HG03342 (cell line): ENCODE measurements around the gene RTKN.
"Not testable (repeated sequence)": the region's sequence is repeated elsewhere in the genome, so short reads cannot be mapped to it uniquely, and the experiment has no call there.

Experiments used
- ATAC-seq: cut with Tn5 transposase; IDR thresholded peaks from one replicate; pipeline ENCODE4 v1.9.1; 2021; ENCODE audit warnings: mild to moderate bottlenecking, moderate library complexity; ENCODE audit not compliant: unreplicated experiment

RTKN gene, protein sequence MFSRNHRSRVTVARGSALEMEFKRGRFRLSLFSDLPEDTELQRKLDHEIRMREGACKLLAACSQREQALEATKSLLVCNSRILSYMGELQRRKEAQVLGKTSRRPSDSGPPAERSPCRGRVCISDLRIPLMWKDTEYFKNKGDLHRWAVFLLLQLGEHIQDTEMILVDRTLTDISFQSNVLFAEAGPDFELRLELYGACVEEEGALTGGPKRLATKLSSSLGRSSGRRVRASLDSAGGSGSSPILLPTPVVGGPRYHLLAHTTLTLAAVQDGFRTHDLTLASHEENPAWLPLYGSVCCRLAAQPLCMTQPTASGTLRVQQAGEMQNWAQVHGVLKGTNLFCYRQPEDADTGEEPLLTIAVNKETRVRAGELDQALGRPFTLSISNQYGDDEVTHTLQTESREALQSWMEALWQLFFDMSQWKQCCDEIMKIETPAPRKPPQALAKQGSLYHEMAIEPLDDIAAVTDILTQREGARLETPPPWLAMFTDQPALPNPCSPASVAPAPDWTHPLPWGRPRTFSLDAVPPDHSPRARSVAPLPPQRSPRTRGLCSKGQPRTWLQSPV

DNA sequence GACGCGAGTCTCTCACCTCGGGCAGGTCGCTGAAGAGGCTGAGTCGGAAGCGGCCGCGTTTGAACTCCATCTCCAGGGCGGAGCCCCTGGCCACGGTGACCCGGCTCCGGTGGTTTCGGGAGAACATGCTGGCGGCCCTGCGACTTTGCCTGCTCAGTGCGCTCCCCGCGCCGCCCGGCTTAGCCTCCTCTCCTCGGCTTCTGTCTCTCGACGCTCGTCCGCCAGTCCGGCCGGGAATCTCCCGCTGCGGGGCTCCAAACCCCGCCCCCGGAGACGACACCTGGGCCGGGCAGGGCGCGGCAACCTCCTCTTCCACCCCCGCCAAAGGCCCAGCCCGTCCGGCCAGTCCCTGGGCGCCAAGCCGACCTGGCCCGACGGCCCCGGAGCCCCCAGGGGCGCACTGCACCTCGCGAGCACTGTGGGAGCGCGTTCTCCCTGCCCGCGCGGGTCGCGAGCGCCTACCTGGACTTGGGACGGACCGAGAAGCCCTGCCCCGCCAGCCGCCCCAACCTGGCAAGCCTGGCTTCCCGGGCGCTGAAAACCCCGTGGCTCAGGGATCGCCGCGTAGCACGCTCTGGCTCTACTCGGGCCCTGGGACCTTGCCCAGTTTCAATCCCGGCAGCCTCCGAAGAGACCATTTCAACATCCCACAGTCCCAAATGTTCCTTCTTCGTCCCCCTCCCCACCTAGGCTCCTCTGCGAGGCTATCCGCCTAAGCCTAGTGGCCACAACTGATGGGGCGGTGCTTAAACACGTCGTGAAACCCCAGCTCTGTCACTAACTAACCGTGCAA, at the start of gene RTKN:
RTKN (minus strand) TSS at position 248 of the 793 bp plus-strand sequence; CDS start at position 127, 121 bp downstream.
- ATAC-seq, result no peak

DNA sequence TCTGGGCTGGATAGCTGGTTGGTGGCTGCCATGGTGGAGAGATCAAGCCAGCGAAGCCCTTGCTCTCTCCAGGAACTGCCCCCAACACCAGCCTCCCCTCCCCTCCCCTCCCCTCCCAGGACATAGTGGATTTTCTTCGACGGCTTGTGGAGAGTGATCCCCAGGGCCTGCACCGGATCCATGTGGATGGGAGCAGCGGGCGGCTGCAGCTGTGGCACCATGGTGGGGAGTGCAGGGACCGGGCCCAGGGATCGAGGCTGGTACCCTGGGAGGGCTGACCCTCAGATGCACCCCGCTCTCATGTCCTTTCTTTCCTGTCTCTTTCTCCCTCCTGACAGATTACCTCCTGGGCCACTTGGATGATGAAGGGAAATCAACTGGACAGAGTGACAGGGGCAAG, 48.2 kb upstream of the RTKN start:
- ATAC-seq, result no peak

DNA sequence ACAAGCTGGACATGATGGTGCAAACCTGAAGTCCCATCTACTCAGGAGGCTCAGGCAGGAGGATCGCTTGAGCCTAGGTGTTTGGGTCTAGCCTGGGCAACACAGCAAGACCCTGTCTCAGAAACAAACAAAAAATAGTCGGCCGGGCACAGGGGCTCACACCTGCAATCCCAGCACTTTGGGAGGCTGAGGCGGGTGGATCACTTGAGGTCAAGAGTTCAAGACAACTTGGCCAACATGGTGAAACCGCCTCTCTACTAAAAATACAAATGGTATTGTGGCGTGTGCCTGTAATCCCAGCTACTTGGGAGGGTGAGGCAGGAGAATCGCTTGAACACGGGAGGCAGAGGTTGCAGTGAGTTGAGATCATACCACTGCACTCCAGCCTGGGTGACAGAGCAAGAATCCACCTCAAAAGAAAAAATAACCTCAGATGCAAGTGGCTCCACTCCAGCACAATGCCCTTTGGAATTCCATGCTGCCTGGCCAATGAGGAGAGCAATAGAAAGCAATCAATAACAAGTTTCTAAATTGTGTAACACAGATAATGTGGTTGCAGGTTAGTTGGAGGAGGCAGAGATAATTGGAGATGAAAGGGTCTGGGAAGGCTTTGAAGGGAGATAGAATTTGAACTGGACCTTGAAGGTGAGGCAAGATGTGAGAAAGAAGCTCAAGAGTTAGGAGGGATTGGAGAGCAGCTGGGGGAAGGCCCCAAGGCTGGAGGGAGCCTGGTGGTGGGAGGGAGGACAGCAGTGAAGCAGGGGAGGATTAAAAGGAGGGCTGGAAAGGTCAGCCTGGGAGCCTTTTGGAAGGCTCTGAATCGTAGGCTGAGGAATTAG, 47.1 kb upstream of the RTKN start:
- ATAC-seq, result no peak

DNA sequence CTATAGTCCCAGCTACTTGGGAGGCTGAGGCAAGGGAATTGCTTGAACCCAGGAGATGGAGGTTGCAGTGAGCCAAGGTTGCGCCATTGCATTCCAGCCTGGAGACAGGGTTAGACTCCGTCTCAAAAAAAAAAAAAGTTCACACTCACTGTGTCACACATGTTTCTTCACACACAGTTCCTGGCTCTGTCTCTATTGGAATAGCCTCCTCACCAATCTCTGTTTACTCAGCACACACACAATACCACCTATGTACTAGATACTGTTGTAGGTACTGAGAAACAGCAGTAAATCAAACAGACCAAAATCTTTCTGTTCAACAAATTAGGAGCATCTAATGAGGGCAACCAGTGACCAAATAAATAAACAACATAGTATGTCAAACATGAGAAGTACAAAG, 44.4 kb upstream of the RTKN start:
- no peak for ATAC-seq

DNA sequence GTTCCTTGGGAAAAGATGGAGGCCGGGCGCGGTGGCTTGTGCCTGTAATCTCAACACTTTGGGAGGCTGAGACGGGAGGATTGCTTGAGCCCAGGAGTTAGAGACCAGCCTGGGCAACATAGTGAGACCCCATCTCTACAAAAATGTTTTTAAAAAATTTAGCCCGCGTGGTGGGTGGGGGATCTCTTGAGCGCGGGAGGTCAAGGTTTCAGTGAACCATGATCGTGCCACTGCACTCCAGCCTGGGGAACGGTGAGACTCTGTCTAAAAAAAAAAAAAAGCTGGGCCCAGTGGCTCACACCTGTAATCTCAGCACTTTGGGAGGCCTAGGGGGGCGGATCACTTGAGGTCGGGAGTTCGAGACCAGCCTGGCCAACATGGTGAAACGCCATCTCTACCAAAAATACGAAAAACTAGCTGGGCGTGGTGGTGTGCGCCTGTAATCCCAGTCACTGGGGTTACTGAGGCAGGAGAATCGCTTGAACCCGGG, 42.0 kb upstream of the RTKN start:
- not testable (repeated sequence) for ATAC-seq

DNA sequence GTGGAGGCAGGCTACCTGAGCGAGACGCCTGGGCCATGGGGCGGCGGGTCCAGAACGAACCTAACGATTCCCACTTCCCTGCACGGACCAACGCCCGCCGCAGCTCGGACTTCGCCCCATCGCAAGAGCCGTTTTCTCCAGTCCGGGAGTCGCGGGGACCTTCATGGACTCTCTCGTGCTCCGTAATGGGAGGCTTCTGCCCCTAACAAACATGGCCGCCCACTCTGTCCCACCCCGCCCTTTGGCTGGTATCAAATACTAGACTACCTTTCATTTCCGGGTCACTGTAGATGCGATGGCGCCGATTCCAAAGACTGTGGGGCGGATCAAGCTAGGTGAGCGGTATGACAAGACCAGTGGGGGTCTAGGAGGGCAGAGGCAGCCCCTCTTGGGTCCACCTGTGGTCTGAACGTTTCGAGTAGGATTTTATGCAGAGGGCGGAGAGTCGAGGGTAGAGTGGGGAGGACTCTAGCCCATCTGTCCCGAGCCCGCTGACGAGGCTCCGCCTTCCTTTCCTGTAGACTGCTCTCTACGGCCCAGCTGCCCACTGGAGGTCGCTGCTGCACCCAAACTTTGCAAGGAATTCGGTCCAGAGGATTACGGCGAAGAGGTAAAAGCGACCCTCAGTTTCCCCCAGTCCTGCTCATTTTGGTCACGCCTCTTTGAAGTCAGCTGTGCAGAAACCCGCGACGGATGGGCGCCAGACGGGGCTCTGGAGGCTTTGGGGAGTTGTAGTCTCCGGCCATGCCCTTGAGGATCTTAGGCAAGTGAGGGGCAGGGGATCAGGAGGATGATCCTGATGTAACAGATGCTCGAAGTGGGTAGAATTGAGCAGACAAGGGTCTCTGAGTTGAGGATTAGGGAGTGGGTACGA, 41.3 kb upstream of the RTKN start, which contains the start of the genes CCDC142 and TTC31:
CCDC142 (minus strand) TSS at position 198 of the 874 bp plus-strand sequence; CDS start at position 37, 161 bp downstream.
TTC31 (plus strand) TSS at position 281 of the 874 bp plus-strand sequence; CDS start at position 296, 15 bp downstream.
- peak; percentile 89 for ATAC-seq

DNA sequence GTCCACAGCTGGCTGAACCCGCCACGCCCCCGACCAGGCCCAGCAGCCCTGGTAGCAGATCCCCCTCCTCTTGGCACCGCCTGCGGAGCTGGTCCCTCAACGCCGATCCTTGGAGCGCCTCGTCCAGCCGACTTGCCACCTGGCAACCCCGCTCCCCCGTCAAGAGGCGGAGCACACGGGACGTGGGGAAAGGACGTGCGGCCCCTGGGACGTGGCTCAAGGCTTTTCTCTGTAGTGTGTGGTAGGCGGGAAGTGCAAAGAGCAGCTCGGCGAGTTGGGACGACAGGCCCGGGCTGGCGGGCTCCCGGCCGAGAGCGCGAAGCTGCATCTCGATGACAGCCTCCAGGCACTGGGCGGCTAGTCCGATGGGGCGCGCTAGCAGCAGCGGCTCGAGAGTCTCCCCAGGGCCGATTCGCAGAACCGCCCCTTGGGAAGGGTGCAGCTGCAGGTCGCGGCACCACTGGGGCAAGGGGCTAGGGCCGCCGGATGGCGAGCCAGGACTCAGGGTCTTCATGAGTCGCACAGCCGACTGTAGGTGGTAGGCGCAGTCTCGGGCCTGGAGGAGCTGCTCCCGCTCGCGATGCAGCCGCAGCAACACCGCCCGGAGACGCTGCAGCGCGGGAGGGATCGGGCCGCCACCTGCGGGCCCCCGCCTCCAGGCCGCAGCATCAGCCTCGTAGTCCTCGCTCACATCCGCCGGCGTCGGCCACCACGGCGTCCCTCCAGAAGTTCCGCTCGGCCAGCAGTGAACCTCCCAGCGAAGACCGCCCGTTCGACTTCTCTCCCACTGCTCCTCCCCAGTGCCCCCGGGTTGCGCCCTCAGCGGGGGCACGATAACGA, 40.4 kb upstream of the RTKN start:
- ATAC-seq, result peak; percentile 31

DNA sequence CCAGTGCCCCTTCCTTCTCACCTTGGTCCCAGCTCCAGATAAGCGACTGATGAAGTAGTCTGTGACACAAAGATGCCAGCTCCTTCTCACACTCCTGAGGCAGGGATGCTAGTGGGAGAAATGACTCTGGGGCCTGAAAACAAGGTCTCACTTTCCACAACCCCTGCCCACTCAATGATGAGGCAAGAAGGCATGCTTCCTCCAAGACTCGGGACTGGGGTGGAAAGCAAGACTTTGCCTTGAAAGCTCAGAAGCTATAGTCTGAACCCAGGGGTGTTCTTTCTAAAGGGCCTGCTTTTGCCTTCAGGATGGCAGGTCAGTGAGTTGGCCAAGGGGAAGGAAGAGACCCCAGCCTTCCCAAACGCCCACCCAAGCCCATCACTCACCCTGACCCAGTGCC, 39.7 kb upstream of the RTKN start:
- no peak for ATAC-seq

DNA sequence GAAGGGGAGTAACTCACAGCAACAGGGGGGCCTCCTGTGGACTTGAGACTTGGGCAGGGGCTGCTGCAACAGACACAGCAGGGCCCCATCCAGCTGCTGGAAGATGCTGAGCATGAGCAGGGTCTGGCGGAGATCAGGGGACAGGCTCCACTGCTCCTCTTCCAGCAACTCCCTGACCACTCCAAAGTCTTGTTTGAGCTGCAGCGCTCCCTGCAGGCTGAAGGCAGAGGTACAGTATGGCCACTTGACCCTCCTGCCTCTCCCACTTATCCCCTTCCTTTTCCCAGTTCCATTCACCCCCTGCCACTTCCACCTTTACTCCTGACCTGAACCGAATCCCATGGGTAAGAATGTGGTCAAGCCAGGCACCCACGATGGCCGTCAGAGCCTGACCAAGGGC, 33.2 kb upstream of the RTKN start:
- ATAC-seq, result no peak

DNA sequence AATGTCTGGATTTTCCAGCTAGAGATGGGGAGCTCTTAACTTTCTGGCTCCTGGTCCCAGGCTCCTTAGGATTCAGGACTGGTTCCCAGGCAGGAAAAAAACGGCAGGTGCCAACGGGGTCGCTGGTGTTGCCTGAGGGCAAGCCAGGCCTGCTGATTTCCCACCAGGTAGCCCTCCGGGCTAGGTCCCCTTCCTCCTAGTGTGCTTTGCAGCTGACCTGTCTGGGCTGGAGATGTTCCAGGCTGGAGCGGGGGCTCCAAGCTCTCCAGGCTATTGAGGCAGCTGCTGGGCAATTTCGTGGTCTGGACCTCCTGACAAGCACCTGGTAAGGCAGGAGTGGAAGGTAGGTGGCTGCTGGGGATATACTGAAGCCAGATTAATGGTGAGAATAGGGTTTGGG, 32.7 kb upstream of the RTKN start:
- ATAC-seq, result no peak

DNA sequence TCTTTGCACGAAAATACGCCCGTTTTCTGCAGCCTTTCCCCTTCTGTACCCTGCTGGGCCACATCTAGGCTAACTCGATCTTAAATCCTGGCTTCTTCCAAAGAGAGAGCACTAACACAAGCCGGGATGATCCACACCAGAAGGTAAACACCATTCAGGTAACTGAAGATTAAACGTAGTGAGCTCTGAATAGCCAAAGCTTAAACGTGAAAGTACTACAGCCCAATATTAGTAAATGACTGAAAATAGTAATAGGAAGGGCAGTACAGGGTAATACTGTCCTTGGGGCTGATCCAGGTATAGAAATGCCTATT, 31.2 kb upstream of the RTKN start:
- no peak for ATAC-seq

DNA sequence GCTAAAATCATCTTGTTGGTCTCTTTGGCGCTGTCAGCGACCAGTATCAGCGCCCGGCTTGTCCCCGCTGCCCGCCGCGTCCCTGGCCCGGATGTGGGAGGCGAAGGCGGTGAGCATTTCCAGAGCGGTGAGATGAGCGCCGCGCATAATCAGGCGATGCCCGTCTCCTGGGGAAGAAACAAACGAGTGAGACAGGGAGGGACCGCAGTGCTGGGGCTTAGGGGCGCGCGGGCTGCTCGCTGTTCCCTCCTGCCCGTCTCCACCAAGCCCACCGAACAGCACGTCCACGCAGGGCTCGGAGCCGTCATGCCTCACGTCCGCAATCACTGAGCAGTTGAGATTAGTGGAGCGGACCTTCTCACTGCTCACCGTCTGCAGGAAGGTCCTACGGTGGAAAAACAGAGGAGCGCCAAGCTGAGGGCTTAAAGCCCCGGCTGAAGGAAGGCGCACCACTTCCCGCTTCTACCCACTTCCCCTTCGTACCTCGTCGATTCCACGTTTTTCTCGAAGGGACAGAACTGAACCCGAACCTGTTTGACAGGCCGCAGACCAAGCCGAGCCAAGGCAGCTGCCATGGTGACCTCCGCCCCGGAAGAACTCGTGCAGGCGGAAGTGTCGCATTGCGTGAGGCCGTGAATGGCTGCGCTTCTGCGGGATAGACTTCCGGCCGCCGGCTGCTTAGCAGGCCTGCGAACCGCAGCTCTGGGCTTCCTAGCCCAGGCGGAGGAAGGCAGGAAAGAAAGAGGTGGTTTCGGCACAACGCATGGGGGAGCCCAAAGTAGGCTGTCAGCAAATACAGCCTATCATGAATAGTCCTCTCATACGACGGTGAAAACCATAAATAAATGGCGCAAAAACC, 30.6 kb upstream of the RTKN start, which contains the start of gene MRPL53:
MRPL53 (minus strand) TSS at position 595 of the 859 bp plus-strand sequence; CDS start at position 575, 20 bp downstream.
- ATAC-seq, result peak; percentile 81

DNA sequence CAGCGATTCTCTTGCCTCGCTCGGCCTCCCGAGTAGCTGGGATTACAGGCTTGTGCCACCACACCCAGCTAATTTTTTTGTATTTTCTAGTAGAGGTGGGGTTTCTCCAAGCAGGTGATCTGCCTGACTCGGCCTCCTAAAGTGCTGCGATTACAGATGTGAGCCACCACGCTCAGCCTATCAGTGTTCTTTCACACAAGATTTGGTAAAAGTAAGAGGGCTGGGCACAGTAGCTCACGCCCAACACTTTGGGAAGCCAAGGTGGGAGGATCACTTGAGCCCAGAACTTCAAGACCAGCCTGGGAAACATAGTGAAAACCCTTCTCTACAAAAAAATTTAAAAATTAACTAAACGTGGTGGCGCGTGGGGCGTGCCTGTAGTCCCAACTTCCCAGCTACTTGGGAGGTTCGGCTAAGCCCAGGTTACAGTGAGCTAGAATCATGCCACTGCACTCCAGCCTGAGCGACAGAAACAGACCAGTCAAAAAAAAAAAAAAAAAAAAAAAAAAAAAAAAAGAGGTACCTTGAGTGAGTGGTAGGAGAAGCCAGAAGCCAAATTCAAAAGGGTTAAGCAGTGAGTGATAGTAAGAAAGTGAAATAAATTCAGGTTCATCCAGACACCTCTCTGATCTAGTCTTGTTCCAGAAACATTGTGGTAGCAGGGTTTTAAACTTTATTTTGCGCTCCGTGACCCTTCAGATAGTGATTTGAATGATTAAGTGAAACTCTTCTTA, 29.8 kb upstream of the RTKN start:
- no peak for ATAC-seq

DNA sequence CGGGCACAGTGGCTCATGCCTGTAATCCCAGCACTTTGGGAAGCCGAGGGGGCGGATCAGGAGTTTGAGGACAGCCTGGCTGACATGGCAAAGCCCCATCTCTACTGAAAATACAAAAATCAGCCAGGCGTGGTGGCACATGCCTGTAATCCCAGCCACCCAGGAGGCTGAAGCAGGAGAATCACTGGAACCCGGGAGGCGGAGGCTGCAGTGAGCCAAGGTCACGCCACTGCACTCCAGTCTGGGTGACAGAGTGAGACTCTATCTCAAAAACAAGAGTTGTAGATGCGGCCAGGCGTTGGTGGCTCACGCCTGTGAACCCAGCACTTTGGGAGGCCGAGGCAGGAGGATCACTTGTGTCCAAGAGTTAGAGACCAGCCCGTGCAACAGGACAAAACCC, 29.0 kb upstream of the RTKN start:
- not testable (repeated sequence) for ATAC-seq

DNA sequence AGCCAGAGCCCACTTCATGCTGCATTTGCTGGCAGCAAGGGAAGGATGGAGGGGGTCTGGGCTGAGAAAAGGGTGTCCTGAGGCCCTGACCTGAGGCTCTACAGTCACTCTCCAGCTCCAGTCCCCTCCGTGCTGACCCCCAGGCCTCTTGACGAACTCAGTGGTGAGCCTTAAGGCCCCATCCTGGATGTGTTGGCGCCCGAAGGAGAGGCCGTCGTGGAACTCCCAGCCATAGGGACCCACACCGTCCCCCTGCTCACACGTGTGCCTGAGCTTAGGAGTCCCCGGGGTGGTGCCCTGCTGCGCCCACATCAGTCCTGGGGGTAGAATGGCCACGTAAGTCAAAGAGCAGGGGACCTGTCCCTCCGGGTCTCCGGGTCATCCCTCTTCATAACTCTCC, 22.7 kb upstream of the RTKN start:
- ATAC-seq, result no peak

DNA sequence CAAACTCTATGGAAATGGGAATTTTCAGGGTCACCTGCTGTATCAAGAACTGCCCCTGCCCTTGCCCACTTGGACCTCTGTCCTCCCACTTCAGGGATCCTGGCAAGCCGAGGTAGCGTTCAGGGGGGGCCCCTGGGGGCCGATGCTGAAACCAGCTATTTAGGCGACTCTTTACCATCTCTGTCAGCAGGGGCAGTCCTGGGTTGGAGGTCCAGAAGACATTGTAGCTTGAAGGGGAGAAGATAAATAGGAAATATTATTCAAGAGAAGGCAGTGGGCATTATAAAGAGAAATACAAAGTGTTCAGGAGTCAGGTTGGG, 21.0 kb upstream of the RTKN start:
- ATAC-seq, result no peak
